ENCODE measurements around the gene GRIN1.
"Not testable (repeated sequence)": the region's sequence is repeated elsewhere in the genome, so short reads cannot be mapped to it uniquely, and the experiment has no call there.

The GRIN1 gene

DNA sequence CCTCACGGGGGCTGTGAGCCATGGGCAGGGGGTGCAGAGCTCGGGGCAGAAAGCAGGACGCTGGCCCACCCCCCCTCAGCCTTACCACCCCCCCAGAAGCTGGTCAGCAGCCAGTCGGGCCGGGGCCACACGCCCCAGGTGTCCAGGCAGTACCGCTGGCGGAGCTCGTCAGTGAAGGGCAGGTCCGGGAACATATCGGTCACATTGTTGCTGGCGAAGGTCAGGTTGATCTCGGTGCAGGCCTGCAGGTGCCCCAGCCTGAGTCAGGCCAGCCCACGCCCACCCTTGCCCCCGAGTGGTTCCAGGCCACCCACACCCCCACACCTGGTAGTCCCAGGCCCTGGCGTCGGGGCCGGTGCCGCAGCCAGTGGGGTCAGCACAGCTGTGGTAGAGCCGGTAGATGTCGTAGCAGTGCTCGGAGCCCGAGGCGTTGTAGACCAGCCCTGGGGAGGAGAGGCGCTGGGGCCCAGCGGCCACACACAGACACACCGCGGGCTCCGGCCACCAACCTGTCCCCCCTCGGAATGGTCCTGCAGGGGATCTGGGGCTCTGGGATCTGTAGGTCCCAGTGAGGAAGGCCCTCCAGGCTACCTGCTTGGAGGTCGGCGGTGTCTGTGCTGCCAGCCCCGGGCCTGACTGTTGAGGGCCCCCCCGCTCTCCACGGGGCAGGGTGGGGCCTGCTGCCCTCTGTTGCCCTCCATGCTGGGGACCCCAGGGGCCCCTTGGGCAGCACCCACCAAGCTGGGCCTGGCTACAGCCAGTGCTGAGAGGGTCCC, 27.0 kb upstream of the GRIN1 start:
- DNase-seq = no peak

DNA sequence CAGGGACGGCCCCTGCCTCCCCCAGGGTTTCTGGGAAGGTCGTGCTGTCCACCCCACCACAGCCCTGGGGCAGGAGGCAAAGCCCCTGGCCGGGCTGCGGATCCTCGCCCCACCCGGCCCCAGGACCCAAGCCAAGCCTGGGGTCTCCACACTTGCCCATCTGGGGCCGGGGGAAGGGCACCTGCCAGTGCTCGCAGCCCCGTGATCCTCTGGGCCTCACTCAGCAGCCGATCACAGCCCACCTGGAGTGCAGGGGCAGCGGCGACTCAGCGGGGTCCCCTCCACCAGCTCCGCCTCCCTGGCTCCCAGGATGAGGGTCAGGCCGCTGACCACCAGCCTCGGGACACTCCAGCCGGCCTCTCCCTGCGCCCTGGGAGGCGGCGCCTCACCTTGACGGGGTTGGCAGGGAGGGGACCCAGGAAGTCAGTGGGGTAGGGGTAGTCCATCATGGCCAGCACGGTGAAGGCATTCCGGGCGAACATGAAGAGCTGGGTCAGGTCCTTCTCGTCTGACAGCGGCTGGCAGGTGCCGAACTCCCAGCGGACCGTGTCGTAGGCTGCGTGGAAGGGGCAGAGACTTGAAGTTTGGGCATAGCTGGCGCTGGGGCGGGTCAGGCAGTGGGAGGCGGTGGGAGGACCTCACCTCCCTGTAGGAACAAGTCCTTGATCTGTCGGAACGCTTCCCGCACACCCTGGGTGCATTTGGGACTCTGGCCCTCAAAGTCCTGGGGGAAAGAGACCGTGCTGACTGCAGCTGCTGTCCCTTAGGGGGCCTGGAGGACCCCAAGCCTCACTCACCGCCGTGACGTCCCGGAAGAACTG, 26.2 kb upstream of the GRIN1 start:
- no peak for DNase-seq

DNA sequence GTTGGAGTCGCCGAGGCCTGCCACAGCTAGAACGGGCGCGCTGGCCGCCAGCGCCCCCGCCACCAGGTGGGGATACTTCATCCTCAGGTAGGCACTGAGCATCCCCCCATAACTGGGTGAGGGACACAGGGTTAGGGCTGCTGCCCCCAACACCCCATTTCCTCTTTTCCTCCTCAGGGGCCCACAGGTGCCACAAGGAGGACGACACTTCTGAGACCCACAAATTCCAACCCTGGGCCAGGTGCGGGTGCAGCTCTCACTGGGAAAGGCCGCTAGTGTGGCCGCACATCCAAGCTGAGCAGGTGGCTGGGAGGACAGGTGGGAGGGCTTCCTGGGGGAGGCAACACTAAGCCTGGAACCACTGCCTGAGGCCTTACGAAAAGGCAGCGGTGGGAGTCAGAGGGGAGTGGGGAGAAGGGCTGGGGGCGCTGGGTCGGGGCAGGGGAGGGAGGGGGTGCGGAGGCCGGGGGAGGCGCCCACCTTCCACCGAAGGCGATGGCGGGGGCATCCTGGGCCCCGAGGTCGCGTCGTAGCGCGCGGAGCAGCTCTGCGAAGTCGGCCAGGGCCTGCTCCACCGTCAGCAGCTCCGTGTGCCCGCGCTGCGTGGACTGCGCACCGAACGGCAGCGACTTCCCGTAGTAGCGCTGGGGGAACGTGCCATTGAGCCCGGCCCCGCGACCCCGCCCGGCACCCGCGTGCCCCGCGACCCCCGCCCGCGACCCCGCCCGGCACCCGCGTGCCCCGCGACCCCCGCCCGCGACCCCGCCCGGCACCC, 25.4 kb upstream of the GRIN1 start:
- no peak for DNase-seq

DNA sequence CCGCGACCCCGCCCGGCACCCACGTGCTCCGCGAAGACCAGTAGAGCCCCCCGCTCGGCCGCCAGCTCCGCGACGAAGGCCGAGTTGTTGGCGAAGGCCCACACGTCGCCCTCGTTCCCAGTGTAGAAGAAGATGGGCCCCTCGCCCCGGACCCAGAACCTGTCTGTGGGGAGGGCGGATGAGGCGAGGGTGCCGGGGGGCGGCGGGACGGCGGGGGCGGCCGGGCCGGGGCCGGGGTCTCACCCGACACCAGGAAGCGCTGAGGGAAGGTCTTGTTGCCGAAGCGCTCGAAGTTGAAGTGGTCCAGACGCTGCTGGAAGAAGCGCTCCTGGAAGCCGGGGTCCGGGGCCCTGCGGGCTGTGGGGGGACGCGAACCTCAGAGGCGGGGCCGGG, 24.7 kb upstream of the GRIN1 start:
- DNase-seq = no peak

DNA sequence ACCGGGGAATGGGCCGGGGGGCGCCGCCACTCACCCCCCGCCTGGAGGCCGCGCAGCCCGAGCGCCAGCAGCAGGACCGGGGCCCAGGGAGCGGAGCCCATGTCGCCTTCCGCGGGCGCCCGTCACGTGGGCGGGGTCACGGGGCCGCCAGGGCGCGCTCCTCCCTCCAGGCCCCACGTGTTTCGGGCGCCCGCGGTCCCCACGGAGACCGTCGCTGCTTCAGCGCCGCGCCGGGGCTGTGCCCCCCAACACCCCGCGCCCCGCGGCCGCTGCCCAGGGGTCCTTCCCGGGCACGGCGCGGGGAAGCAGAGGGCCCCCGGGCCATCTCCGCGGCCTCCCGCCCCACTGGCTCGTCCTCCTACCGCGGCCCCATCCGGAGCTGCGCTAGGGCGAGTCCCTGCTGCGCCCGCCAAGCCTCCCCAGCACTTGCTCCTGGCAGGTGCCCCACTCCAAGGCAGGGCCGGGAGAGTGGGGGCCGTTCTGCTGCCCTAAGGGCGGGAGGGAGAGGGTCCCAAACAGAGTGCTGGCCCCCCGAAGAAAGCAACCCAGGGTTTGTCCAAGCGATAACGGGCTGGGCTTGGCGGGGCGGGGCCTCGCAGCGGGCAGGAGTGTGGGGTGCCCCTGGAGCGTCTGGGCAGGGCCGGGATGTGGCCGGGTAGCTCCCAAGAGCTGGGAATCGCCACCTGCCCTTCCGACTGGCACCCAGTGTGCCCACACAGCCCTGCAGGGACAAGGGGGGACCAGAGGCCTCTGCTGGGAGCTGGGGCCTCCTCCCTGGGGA, 24.2 kb upstream of the GRIN1 start, which contains the start of gene DPP7:
TSS of gene DPP7 (minus strand) at position 121 of the 781 bp plus-strand sequence. CDS start at position 101, 20 bp downstream.
- DNase-seq = peak; percentile 16

DNA sequence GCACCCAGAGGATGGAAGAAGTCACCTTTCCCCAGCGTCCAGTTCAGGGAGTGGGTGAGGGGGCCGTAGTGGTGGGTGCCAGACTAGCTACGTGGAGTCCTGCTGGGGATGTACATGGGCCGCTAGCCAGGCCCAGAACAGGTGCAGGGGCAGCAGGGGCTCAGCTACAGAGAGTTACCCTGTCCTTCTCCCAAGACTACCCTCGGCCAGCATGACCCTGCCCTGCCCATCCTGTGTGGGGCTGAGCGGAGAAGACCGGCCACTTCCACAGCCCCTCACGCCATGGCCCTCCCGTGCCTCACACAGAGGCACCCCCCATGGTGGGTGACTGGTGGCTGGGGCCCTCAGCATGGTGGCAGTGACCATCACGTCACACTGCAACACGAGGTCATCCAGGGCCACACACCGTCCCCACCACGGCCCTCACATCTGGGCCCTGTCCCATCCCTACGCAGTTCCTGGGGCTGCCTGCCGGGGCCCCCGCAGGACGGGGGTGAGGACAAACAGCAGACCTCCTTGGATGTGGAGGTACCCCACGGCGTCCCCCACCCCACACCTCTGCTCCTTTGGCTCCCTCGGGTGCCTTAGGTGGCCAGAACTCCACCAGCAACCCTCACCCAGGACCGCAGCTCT, 23.4 kb upstream of the GRIN1 start:
- DNase-seq = no peak

DNA sequence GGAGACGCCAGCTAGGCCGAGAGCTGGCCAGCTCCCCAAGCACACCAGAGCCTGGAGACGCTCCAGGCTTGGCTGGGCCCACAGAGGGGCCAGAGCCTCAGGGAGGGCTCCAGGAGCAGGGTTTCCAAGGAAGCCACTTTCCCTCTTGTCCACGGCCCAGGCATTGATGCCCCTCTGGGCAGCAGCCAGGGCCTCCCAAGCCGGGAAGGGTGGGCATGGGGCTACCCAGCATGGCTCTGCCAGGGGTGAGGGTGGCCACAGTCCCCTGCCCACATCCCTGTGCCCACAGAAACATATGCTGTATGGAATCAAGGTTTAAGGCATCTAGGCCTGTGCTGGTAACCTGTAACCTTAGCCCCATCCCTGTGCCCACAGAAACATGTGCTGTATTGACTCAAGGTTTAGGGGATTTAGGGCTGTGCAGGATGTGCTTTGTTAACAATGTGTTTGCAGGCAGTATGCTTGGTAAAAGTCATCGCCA, 22.9 kb upstream of the GRIN1 start:
- DNase-seq = no peak

DNA sequence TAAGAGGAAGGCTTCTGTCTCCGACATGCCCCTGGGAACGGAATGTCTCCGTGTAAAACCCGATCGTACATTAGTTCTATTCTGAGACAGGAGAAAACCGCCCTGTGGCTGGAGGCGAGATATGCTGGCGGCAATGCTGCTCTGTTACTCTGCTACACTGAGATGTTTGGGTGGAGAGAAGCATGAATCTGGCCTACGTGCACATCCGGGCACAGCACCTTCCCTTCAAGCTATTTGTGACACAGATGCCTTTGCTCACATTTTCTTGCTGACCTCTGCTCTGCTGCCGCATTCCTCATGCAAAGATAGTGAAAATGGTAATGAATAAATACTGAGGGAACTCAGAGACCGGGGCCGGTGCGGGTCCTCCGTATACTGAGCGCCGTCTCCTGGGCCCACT, 22.2 kb upstream of the GRIN1 start:
- no peak for DNase-seq

DNA sequence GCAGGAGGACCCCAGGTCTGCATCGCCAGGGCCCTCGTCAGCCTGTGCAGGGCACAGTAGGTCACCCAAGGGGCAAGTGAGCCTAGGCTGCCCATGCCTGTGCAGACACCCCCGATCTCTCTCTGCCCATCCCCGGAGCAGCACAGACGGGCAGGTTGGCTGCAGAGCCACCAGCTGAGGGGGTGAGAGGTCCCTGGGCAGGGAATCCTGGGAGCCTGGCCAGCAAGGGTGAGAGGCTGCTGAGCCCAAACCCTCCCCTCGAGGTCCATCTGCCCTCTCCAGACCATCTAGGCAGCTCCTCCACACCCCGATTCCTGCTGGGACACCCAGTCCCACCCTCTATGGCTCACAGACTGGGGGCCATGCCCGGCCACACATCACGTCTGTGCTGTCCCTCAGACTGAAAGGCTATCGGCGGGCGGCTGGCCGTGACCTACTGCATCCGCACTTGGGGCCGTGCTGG, 21.7 kb upstream of the GRIN1 start:
- no peak for DNase-seq

DNA sequence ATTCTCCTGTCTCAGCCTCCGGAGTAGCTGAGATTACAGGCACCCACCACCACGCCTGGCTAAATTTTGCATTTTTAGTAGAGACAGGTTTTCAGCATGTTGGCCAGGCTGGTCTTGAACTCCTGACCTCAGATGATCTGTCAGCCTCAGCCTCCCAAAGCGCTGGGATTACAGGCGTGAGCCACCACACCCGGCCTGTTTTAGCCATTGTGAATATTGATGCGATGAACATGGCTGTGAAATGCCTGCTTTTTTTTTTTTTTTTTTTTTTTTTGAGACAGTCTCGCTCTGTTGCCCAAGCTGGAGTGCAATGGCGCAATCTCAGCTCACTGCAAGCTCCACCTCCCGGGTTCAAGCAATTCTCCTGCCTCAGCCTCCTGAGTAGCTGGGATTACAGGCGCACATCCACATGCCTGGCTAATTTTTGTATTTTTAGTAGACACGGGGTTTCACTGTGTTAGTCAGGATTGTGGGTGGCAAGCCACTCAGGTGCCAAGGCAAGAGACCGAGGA, 20.8 kb upstream of the GRIN1 start:
- DNase-seq = not testable (repeated sequence)

DNA sequence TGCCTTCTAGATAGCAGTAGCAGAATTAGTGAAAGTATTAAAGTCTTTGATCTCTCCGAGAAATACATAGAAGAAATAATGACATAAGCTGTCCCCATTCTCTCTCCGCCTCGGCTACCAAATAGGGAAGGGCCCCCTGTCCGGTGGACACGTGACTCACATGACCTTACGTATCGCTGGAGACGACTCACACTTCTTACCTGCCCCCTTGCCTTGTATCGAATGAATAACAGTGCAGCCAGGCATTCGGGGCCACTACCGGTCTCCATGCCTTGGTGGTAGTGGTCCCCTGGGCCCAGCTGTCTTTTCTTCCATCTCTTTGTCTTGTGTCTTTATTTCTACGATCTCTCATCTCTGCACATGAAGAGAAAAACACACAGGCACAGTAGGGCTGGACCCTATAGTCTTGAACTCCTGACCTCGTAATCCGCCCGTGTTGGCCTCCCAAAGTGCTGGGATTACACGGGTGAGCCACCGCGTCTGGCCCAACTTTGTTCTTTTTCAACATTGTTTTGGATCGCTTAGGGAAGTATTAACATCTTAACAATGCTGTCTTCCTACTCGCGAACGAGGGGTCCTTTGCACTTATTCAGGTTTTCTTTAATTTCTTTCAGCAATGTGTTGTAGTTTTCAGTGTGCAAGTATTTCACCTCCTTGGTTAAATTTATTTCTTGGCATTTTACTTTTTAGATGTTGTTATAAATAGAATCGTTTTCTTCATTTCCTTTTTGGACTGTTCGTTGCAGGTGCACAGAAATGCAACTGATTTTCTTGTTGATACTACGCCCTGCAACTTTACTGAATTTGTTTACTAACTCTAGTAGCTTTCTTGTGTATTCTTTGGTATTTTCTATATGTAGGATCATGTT, 16.8 kb upstream of the GRIN1 start:
- not testable (repeated sequence) for DNase-seq

DNA sequence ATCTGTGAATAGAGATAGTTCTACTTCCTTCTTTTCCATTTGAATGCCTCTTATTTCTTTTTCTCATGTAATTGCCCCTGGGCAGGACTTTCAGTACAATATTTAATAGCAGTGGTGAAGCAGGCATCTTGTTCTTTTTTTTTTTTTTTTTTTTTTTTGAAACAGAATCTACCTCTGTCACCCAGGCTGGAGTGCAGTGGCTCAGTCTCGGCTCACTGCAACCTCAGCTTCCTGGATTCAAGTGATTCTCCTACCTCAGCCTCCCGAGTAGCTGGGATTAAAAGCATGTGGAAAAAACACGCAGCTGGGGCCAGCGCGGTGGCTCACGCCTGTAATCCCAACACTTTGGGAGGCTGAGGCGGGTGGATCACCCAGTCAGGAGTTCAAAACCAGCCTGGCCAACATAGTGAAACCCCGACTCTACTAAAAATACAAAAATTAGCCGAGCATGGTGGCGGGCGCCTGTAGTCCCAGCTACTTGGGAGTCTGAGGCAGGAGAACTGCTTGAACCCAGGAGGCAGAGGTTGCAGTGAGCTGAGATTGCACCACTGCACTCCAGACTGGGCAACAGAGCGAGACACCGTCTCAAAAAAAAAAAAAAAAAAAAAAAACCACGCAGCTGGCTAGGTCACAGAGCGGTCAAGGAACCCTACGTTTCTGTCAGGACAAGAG, 16.0 kb upstream of the GRIN1 start:
- not testable (repeated sequence) for DNase-seq

DNA sequence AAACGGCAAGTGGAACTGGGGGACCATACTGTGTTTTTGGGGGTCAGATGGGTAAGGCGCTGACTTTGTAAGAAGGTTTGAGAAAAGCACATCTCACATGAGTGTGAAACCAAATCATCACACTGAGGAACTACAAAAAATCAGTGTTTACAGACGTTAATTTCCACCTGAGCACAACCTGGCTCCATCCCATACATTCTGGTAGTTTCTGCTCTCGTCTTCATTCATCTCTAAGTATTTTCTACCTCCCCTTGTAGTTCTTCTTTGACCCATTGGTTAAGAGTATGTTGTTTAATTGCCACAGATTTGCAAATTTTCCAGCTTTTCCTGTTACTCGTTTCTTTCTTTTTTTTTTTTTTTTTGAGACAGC, 15.5 kb upstream of the GRIN1 start:
- DNase-seq = no peak

DNA sequence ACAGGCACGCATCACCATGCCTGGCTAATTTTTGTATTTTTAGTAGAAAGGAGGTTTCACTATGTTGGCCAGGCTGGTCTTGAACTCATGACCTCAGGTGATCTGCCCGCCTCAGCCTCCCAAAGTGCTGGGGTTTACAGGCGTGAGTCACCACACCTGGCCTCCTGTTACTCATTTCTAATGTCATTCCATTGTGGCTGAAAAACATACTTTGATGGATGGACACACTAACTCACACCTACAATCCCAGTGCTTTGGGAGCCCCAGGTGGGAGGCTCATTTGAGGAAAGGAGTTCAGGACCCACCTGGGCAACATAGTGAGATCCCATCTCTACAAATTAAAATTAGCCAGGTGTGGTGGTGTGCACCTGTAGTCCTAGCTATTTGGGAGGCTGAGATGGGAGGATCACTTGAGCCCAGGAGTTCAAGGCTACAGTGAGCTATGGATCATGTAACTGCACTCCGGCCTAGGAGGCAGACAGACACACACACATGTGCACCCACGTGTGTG, 14.9 kb upstream of the GRIN1 start:
- not testable (repeated sequence) for DNase-seq

DNA sequence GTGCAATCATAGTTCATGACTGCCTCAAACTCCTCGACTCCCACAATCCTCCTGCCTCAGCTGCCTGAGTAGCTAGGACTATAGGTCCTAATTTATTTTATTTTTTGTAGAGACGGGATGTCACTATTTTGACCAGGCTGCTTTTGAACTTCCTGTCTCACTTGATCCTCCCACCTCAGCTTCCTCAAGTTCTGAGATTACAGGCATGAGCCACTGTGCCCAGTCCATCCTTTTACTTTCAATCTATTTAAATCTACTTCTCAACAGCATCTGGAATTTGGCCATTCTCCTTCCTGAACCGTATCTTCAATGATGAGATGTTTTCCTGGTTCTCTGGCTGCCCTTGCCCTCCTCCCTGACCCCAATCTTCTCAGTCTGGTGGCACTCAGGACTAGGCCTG, 12.2 kb upstream of the GRIN1 start:
- DNase-seq = no peak

DNA sequence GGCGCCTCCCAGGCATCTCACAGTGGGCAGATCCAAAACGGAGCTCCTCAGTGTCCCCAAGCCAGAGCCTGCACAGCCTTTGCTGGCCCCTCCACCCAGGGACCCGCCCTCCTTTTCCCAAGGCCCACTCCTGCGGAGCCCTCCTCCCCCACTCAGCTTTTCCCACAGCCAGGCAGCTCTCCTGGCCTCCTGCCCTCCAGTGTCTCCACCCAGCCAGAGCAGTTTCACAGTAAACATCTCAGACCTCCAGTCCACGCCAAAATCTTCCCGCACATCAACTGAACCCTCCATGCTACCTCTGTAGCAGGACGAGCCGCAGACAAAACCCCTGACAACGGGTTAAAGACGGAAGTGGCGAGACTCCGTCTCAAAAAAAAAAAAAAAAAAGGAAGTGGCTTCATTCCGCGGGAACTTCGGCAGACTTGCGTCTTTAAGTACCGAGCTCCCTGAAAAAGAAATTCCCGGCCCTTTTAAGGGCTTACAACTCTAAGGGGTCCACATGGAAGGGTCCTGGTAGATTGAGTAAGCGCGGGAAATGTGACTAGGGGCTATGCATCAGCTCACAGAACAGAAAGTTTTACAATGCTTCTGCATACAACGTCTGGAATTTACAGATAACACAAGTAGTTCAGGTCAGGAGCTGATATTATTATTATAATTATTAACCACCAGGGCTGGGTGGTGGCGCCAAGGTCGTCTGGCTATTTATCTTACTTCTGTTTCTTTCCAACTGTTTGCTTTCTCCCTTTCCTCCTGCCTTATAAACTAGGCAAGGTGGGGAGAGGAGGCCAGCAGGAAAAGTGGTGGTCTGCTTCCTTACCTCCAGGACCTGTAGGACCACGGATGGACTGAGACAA, 11.4 kb upstream of the GRIN1 start:
- peak; percentile 55 for DNase-seq

DNA sequence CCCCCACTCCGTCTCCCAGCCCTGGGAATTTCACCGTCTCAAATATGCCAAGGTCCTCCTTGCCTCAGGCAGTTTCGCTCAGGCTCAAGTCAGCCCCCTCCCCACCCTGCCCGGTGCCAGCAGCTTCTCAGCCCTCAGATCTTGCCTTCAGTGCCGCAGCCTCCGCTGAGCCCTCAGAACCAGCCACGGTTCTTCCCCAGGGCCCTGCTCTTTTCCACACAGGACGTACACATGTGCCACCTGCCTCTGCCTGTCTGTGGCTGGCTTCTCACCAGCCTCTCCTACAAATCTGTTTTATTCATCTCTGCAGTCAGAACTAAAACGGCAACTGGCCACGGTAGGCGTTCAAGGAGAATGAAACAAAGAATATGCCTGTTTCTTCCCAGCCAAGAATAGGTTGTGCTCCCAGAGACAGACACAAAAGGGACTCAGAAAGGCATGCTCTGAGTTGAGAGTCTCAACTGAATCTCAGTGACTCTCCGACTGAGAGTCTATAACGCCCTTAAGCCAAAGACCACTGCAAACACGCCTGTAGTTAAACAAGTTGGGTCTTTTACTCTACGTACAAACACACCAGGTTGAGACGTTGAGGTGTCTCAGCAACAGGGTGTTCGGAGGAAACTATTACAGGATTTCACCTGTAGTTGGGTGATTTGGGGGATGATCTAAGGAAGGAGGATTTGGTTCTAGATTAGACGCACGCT, 10.6 kb upstream of the GRIN1 start:
- no peak for DNase-seq

DNA sequence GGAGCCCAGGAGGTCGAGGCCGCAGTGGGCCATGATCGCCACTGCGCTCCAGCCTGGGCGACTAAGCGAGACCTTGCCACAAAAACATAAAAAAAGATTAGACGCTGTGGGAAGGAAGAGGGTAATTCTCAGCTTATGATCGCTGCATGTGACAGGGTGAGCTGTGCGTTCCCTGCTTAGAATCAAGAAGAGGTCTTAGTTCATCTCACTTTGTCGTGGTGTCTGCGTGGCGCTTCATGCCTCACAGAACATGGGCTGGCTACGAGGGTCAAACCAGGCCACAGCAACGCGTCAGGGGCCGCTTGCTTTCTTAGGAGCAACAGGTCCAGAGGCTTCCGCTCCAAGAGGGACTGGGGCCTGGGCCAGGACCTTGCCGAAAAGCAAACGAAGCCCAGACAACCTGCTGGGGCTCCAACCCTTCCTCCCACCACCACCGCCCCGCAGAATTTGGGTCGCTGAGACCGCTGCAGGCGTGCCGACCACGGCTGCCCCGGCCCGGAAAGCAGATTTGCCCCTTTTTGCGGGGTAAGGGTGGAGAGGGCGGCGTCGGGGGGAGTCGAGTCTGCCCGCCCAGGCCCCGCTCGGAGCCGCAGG, 10.0 kb upstream of the GRIN1 start:
- no peak for DNase-seq
